Inferior parietal cortex (tissue), 1 donor: ENCODE measurements around the gene SFTA2.
"Not testable (repeated sequence)": the region's sequence is repeated elsewhere in the genome, so short reads cannot be mapped to it uniquely, and the experiment has no call there.

Source experiments
- DNase-seq: peaks from one replicate; pipeline ENCODE4 v3.0.0-alpha.2; 2016; ENCODE audit errors: extremely low spot score

Gene SFTA2

DNA sequence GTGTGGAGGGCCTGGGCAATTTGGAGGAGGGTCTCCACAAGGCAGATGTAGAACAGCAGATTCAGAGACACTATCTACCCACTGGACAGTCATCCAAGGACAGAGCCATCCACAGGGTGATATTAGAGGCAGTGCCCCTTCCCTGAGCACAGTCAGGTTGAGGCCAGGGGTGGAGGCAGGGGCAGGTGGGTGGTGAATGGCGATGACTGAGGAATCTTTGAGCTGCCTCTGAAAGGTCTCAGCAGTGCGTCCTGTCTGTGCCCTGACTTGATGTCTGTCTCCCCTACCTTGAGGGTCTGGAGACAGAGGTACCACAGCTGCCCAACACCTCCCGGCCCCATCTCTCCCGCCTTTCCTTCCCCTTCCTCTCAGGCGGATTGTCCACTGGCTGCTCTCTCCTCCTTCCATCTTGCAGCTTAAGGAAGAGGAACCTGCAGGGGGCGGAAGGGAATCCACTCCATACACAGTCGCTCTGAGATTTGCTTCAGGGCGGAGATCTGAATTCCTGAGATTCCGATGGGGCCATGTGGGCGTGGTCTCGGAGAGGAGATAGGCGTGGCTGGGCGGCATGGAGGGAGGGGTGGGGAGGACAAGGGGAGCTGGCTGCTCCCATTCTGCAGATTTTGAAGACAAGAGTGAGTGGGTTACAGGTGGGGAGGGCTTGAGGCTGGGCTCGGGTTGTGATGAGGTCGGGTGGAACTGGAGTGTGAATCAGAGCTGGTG is 10.5 kb upstream of the SFTA2 start:
- no peak for DNase-seq

DNA sequence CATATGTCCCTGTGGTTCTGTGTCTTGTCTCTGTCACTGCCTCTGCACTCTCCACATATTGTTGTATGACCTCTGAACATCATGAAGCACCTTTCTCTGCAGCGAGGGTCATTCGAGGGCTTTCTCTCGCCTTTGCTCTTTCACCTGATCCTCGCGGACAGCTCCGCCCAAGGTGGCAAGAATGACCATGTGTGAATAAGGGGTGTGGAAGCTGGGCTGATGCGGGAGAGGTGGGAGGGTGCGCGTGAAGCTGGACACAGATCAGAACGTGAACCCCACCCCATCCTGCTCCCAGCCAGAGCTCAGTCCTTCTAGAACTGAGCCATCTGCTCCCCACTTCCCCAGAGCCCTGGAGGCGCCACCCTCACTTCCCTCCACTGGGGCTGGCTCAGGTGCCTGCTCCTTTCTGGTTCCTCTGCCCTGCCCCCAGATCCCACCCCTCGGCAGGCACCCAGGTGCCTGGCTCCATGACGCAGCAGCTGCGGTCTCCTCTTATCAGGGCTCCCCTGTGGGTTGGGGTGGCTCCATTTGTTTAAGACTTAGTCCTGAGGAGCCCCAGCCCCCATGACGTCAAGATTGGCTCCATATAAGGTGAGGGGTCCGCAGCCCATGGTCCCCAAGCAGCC is 8.5 kb upstream of the SFTA2 start, which contains the start of gene MUCL3:
Gene MUCL3 (plus strand): TSS at position 613 of the 626 bp plus-strand sequence. CDS start 27 bp downstream, outside the sequence.
- DNase-seq = no peak

DNA sequence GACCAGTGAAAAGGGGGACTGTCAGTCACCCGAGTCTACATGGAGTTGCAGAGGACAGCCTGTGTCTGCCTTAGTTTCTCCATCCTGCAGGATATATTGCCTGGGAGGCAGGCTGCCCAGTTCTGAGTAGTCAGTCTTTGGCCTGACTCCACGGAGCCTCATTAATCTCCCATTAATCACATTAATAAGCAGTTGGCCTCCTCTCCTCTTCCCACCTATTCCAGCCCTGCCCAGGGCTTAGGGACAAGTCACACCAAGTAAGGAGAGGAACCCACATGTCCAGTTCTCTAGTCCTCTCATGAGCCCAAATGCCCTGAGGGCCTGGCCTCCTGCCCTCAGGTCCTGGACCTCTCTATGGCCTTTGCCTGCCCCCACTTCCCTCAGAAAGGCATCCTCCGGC is 7.5 kb upstream of the SFTA2 start:
- no peak for DNase-seq

DNA sequence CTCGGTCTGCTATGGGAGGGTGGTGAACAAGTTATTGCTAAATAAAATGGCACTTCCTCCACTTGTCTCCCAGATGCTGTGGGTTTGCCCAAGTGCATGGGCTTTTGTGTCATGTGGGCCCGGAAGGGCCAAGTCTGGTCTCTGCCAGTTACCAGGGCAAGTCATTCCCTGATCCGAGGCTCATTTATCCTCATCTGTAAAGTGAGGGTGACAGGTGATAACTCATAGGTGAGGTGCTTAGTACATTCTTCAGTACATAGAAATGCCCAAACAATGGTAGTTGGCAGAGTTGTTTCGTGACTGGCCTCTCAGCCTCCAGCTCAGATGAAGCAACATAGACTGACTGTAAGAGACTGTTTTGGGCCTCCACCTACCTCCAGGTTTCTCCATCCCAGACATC is 6.8 kb upstream of the SFTA2 start:
- no peak for DNase-seq

DNA sequence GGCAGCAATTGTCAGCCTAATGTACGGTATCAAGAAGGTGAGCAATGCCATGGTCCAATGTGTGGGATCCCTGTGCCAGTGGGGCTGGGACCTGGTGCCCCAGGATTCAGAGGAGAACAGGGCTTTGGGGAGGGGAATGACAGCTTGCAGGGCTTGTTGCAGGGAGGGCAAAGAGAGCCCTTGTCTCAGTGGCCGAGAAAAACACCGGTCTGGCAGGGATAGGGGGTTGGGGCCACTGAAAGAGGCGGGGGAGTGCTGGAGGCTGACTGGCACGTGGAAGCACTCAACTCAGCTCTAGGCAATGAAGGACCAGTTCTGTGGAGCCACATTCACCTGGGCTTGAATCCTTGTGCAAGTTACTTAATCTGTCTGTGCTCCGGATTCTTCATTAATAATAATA is 5.3 kb upstream of the SFTA2 start:
- no peak for DNase-seq

DNA sequence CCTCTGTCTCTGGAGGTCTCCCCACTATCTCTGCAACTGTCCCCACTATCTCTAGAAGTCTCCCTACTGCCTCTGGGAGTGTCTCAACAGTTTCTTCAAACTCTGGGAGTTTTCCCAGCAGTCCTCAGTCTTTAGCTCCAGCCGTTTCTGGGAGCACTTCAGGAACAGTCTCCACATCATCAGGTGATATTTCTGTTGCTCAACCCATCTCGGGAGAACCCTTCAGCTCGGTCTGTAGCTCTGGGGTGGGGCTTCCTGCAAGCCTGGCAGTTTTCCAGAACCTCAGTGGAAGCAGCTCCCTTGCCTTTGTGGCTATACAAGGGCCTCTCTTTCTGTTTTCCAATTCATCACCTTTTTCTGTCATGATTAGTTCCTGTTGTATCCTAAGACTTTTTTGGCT is 3.0 kb upstream of the SFTA2 start:
- no peak for DNase-seq

DNA sequence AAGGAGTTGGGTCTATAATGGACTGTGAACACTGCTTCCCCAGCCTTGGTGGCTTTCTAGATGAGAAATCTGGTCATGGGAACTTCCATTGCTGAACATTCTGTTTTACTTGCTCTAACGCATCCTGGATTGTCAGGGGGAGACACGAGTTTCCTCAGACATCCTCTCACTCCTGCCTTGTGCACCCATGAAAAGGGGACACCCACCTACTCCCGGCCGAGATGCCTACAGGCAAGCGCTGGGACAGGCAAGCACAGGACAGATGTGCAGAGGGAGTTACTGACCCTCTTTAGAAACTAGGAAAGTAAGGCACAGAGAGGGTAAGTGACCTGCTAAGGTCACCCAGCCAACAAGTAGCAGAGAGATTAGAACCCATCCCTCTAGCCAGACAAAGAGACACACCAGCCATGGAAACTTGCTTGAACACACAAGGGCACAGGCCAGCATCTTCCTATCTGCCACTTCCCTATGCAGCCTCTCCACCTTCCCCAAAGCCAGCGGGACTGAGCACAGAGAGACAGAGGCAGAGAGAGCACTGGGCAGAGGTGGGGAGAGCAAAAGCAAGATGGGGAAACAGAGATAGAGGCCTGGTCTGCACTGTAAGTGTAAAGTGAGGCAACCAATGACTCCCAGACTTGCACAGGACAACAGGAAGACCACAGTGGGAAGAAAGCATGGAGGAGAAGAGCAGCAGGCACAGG is 845 bp upstream of the SFTA2 start:
- no peak for DNase-seq

DNA sequence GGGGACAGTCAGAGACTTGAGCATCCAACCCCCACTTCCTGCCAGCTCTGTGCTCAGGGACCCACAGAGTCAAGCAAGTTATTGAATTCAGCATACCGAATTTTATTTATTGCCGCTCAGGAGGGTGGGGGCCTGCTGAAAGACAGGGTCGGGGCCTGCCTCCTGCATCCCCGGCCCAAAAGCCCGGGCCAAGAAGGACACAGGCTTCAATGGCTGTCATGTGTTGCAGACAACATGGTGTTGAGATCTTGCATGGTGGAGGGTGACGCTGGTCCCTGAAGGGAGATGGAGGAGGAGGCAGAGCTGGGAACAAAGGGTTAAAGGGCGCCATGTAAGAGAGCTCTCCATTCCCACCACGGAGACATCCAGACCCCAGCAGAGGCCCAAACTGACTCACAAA is 698 bp downstream of the SFTA2 start:
- DNase-seq = no peak

DNA sequence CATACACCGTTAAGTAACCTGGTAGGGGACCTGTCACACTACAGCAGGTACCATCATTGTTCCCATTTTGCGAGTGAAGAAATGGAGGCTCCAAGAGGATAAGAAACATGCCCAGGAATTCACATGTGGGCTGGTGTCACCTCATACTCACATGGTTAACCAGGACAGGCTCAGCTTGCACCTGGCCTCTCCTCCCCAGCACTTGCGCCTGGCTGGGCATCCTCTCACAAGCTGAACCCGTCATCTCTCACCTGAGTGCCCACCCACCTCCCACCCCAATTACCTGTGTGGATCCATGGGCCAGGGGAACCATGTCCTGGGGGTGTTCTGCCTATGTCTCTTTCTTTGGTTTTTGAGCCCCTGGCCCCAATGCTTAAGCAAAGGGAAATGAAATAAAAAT is 1.5 kb downstream of the SFTA2 start:
- DNase-seq = no peak

DNA sequence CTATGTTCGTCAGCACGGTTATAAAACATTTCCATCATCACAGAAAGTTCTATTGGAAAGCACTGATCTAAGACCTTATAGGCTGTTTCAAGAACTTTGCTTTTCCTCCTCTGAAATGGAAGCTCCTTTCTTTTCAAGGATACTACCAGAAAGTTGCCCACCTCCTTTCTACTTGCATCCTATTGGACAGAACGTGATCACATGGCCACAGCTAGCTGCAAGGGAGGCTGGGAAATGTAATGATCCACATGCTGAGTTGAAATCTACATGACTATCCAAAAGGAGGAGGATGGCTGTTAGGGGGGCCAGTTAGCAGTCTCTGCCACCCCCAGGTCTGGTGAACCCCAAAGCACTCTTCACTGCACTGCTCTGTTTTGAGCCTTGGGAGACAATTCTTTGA is 3.3 kb downstream of the SFTA2 start:
- DNase-seq = no peak

DNA sequence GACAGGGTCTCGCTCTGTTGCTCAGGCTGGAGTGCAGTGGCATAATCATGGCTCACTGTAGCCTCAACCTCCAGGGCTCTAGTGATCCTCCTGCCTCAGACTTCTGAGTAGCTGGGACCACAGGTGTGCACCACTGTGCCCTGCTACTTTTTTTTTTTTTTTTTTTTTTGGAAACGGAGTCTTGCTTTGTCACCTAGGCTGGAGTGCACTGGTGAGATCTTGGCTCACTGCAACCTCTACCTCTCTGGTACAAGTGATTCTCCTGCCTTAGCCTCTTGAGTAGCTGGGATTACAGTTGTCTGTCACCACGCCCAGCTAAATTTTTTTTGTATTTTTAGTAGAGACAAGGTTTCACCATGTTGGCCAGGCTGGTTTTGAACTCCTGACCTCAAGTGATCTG is 4.9 kb downstream of the SFTA2 start:
- DNase-seq = not testable (repeated sequence)

DNA sequence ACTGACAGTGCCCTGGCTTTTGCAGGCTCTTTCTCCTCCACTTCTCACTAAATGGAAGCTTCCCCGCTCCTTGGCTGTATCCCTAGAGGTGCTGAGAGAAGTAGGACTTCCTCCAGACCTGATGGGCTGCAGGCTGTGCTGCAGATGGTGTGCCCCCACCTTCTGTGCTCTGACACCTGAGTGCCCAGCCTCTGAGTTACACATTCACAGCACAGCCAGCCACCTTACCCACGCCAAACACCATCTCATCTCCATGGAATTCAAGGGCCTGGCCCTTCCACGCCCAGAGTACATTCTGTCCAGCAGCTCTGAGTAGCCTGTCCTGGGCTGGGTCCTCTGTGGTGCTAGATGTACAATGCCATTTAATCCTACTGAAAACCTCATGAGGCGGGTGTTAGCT is 5.3 kb downstream of the SFTA2 start:
- DNase-seq = no peak

DNA sequence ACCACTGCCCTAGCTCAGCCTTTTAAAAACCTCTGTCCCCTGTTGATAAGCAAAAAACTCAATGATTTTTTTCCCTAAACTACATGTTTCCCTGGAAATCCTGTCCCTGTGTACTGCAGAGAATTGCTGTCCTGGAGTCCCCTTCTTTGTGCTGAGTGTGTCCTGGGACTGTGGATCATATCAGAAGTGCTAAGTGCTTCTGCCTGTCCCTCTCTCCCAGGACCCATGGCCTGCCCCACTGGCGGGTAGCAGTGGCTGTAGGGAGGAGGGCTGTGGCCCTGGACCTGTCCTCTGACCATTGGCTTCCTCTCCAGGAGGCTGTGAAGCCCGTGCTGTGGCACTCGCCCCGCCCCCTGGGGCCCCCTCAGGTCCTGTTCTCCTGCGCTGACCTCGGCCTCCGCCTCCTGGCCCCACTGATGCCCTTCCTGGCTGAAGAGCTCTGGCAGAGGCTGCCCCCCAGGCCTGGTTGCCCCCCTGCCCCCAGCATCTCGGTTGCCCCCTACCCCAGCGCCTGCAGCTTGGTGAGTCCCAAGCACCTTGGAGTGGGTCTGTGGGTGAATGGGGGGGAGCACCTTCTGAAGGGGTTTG is 7.8 kb downstream of the SFTA2 start:
- DNase-seq = not testable (repeated sequence)

DNA sequence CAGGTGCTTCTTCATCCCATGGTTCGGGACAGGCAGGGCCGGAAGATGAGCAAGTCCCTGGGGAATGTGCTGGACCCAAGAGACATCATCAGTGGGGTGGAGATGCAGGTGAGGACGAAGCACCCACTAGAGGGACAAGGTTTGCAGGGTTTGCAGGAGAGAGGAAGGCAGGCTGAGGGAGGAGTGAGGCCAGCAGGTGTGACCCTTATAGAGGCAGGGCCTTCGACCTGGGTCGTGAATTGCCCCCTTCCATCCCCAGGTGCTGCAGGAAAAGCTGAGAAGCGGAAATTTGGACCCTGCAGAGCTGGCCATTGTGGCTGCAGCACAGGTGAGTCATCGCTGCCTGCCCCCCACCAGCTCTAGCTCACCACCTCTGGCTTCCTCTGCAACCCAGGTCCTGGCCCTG is 9.5 kb downstream of the SFTA2 start:
- DNase-seq = no peak

DNA sequence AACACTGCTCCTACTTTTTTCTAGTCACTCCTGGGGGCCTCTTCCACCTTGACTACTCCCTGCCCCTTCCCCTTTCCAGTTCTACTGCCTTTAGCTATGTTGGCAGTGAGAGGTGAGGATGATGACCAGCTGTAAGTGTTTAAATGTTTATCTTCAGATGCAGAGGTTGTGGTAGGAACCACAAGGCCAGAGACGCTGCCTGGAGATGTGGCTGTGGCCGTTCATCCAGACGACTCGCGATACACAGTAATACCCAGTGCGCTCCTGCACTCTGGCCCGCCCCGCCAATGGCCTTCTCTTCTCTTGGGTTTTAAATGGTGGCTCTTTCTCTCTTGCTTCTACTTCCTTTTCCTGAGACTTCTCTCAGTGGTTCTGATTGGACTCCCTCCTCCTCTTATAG is 13.3 kb downstream of the SFTA2 start:
- no peak for DNase-seq

DNA sequence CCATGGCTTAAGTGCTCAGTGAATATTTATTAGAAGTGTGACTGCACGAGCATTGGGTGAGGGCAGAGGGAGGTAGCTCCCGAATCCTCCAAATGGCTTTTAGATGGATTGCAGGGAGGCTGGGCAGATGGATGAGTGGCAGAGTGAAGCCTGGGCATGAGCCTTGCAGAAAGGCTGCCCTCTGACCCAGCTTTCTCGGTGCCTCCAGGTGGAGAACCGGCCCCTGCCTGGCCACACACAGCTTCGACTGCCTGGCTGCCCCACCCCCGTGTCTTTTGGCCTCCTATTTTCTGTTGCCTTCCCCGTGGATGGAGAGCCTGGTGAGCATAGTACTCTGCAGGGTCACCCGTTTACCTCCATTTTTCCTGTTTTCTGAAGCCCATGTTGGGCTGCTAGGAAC is 14.5 kb downstream of the SFTA2 start:
- DNase-seq = no peak

DNA sequence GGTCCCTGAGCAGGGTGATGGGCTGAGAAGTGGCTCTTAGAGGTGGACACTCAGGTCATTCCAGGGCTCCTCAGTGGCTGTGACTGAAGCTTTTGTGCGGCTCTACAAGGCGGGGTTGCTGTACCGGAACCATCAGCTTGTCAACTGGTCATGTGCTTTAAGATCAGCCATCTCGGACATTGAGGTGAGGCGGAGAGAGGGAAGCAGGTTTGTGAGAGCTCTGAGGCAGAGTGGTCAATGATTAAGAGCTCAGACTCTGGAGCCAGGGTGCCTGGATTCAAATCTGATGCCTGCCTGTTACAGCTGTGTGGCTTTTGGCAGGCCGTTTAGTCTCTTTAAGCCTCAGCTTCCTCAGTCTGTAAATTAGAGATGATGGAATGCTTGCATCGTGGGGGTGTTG is 14.9 kb downstream of the SFTA2 start:
- DNase-seq = no peak

DNA sequence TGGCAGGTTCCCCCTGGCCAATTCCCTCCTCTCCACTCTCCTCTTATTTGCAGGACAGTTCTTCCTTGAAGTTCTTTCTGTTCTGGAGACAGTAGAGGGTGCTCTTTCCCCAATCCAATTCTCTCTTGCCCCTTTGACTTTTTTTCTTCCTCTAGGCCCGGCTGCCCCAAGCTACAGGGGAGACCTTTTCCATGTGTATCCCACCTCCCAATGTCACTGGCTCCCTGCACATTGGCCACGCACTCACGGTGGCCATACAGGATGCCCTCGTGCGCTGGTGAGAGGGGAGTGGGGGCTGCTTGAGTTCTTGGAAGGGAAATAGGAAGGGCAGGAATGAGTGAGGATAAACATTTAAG is 16.4 kb downstream of the SFTA2 start:
- DNase-seq = peak; percentile 83

DNA sequence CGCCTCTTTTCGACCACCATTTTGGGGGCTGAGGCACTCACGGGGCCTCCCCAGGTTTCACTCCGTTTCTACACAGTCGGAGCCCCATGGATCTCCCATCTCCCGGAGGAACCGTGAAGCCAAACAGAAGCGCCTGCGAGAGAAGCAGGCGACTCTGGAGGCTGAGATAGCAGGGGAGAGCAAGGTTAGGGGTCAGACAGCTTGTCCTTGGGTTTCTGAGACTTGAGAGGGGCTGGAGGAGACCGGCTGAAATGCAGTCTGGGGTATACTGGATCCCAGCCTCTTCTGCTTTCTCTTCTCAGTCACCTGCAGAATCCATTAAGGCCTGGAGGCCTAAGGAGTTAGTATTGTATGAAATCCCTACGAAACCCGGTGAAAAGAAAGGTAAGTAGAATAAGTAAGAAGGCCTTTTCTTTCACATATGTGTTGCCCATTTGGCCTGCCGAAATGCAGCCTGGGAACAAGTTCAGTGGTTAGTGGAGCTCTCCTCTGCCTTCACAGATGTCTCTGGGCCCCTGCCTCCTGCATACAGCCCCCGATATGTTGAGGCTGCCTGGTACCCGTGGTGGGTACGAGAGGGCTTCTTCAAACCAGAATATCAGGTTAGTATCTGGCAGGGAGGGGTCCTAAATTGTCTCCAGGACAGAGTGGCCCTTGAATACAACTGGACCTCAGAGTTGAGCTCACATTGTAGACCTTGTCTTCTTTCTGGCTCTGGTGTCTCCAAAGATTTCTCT is 16.9 kb downstream of the SFTA2 start:
- DNase-seq = peak; percentile 36

DNA sequence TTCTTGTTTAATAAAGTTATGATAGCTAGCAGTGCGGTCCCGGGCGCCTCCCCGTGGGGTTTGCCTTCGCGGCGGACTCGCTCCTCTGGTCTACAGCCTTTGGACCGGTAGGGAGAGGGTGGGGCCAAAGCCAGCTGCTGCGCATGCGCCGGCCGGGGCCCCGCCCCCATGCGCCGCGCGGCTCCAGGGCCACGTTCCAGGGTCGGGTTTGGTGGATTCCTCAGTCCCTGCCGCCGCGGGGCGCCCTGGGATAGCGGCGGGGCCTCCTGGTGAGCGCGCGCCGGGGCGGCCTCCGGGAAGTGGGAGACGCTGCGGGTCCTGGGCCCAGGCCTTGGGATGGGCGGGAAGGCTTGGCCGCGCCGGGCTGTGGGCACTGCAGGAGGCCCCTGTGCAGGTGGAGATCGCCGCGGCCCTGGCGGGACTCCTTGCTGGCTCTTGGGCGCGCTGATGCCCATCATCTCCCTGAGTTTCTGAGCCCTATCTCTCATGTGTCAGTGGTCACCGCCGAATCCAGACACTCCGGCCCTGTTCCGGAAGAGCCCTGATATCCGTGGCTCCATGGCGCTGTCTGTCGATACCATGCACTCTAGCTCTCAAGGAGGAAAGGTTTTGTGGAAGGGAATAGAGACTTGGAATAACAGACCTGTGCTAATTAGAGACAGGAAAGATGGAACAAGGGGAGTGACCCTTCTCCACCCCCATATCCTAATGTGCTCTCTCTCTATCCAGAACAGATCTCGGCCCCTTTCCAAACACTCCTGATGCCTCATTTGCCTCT is 17.7 kb downstream of the SFTA2 start, which contains the start of gene VARS2:
Gene VARS2 (plus strand): TSS at position 163 of the 778 bp plus-strand sequence. CDS start 599 bp downstream, at position 762.
- peak; percentile 93 for DNase-seq

DNA sequence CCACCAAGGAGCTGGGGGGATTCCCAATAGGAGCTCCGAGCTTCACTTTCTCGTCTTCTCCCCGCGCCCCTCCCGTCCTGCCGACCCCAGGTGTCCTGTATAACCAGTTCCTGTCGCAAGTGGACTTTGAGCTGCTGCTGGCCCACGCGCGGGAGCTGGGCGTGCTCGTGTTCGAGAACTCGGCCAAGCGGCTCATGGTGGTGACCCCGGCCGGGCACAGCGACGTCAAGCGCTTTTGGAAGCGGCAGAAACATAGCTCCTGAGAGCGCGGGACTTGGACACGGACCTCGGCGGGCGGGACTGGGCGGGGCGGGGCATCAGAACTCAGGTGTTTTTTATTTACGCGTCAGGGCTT is 18.3 kb downstream of the SFTA2 start:
- peak; percentile 15 for DNase-seq
